Measurements from ENCODE around the gene ARHGAP42. TPM values are rescaled to one million over a fixed set of nuclear protein-coding genes. Genes with fewer than 3 reads are reported as not detected.

The ARHGAP42 gene
- total and polyA plus RNA-seq, 10 of the 15 experiments (the other 5 are each of a cell fraction or from before 2014, with no cell fraction given), result 1.8 to 6.3 (median 3.2) TPM

GRCh38 chr11:100677796-100678195 lies 9.3 kb upstream of the ARHGAP42 start:
- FAIRE-seq, result no peak
- Histone ChIP-seq H3K9ac (ENCODE audit: control insufficient read depth, insufficient read depth, low read length) (no peak overlapping the region), H3K4me3 (no peak overlapping the region), H4K20me1 (ENCODE audit: control insufficient read depth, insufficient read depth) (no peaks in the 10 kb centered on the region), H3K27me3 (replicated peaks in 1 of 2; ENCODE audit: control insufficient read depth in 2 of 2, insufficient read depth in 2 of 2, low read length in 1 of 2) (no peaks in the 10 kb centered on the region), H3K79me2 (ENCODE audit: control insufficient read depth, insufficient read depth, low read length) (no peaks in the 10 kb centered on the region), H2AFZ (ENCODE audit: control insufficient read depth, low read depth, low read length) (no peak overlapping the region), H3K4me2 (ENCODE audit: control insufficient read depth, insufficient read depth) (no peak overlapping the region), H3K4me1 (ENCODE audit: control insufficient read depth, insufficient read depth, low read length) (peaks cover 16% of the 10 kb centered on the region), H3K27ac (ENCODE audit: control insufficient read depth, insufficient read depth) (no peak overlapping the region), H3K9me3 (replicated peaks; ENCODE audit: control insufficient read depth, insufficient read depth, low read length) (no peaks in the 10 kb centered on the region), H3K36me3 (ENCODE audit: control insufficient read depth in 2 of 2, insufficient read depth in 2 of 2, low read length in 1 of 2) (no peaks in the 10 kb centered on the region)
- in situ Hi-C loops (cut with MboI) (no loop called here), intact Hi-C loops (cut with micrococcal nuclease; ENCODE audit: unreplicated experiment) (no loop called here)
- no peak for DNase-seq (ENCODE audit: low read depth, low spot score)
- ATAC-seq, result no peak
- TF ChIP-seq, protein P1, sequence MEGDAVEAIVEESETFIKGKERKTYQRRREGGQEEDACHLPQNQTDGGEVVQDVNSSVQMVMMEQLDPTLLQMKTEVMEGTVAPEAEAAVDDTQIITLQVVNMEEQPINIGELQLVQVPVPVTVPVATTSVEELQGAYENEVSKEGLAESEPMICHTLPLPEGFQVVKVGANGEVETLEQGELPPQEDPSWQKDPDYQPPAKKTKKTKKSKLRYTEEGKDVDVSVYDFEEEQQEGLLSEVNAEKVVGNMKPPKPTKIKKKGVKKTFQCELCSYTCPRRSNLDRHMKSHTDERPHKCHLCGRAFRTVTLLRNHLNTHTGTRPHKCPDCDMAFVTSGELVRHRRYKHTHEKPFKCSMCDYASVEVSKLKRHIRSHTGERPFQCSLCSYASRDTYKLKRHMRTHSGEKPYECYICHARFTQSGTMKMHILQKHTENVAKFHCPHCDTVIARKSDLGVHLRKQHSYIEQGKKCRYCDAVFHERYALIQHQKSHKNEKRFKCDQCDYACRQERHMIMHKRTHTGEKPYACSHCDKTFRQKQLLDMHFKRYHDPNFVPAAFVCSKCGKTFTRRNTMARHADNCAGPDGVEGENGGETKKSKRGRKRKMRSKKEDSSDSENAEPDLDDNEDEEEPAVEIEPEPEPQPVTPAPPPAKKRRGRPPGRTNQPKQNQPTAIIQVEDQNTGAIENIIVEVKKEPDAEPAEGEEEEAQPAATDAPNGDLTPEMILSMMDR (IDR thresholded peaks at IDR 0.05 in 2 of 3, conservative IDR thresholded peaks at IDR 0.05 in 1 of 3; ENCODE audit: control insufficient read depth in 2 of 3, extremely low read depth in 1 of 3, insufficient read depth in 1 of 3, low read depth in 3 of 3, low read length in 3 of 3), result no peak
- TF ChIP-seq GABPA (IDR thresholded peaks at IDR 0.05; ENCODE audit: low read depth) (no peak), BHLHE40 (IDR thresholded peaks at IDR 0.05; ENCODE audit: borderline replicate concordance in 1 of 2, low read depth in 2 of 2, low read length in 1 of 2) (no peak), EGR1 (IDR thresholded peaks at IDR 0.05; ENCODE audit: borderline replicate concordance in 1 of 2, low read depth in 2 of 2, low read length in 2 of 2) (no peak), ZSCAN29 (IDR thresholded peaks at IDR 0.05) (no peak), TCF7 (IDR thresholded peaks at IDR 0.05; ENCODE audit: borderline replicate concordance) (no peak)
- TF ChIP-seq, protein P2, sequence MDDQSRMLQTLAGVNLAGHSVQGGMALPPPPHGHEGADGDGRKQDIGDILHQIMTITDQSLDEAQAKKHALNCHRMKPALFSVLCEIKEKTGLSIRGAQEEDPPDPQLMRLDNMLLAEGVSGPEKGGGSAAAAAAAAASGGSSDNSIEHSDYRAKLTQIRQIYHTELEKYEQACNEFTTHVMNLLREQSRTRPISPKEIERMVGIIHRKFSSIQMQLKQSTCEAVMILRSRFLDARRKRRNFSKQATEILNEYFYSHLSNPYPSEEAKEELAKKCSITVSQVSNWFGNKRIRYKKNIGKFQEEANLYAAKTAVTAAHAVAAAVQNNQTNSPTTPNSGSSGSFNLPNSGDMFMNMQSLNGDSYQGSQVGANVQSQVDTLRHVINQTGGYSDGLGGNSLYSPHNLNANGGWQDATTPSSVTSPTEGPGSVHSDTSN (IDR thresholded peaks at IDR 0.05; ENCODE audit: insufficient replicate concordance, low read depth, low read length), result no peak
- TF ChIP-seq, protein P3, sequence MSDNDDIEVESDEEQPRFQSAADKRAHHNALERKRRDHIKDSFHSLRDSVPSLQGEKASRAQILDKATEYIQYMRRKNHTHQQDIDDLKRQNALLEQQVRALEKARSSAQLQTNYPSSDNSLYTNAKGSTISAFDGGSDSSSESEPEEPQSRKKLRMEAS (IDR thresholded peaks at IDR 0.05; ENCODE audit: low read depth, low read length), result no peak
- TF ChIP-seq, protein P4, sequence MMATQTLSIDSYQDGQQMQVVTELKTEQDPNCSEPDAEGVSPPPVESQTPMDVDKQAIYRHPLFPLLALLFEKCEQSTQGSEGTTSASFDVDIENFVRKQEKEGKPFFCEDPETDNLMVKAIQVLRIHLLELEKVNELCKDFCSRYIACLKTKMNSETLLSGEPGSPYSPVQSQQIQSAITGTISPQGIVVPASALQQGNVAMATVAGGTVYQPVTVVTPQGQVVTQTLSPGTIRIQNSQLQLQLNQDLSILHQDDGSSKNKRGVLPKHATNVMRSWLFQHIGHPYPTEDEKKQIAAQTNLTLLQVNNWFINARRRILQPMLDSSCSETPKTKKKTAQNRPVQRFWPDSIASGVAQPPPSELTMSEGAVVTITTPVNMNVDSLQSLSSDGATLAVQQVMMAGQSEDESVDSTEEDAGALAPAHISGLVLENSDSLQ (IDR thresholded peaks at IDR 0.05), result no peak
- WGBS (ENCODE audit: insufficient coverage, insufficient replicate concordance, low lambda C conversion rate, missing lambda C conversion rate), result 79% methylated on average over 1 of the region's 1 CpG
- SMC1A ChIA-PET (ENCODE audit: uncharacterized antibody, unreplicated experiment), result interaction anchor here (0.9 kb wide), 1 partner anchor 11 kb away, joined by 3 read pairs; no protein-coding TSS in a partner anchor
- no TSS peak for BruUV-seq (replicated peaks)
- RAD21 ChIA-PET (ENCODE audit: unreplicated experiment), result interaction anchor here (1.0 kb wide), 1 partner anchor 151 kb away, joined by 3 read pairs; no protein-coding TSS in a partner anchor
- CTCF ChIA-PET, result interaction anchor here (0.7 to 1.0 kb wide), 2 partner anchors 10 to 63 kb away, joined by 3 to 4 read pairs; no protein-coding TSS in a partner anchor
- POLR2A ChIA-PET, result no interaction called here

Data from GM12878 (cell line).